GM19099 (cell line): ENCODE measurements around the gene PAGE4.

Experiments
- POLR2A ChIP-seq: IDR thresholded peaks from 3 replicates; pipeline ENCODE4 v1.6.1; 2011; ENCODE audit warnings: low read depth; ENCODE audit not compliant: insufficient read length; ENCODE audit errors: extremely low read depth

PAGE4 gene

GRCh38 chrX:49829016-49829415 is at the start of gene PAGE4:
Gene PAGE4 (plus strand): TSS chrX:49829303. CDS start chrX:49830429, 1,126 bp downstream.
- TF ChIP-seq POLR2A: no peak

- TF ChIP-seq POLR2A: no peak
Measured at GRCh38 chrX:49784747-49785280, 44.3 kb upstream of the PAGE4 start.

- TF ChIP-seq POLR2A: no peak
Measured at GRCh38 chrX:49792376-49792775, 36.7 kb upstream of the PAGE4 start.

- no peak for TF ChIP-seq POLR2A
Measured at GRCh38 chrX:49793686-49794085, 35.4 kb upstream of the PAGE4 start.

GRCh38 chrX:49799828-49800227 is 29.3 kb upstream of the PAGE4 start:
- TF ChIP-seq POLR2A: no peak

- no peak for TF ChIP-seq POLR2A
Measured at GRCh38 chrX:49809891-49810632, 19.0 kb upstream of the PAGE4 start.

GRCh38 chrX:49812177-49812576 is 16.9 kb upstream of the PAGE4 start:
- TF ChIP-seq POLR2A: no peak

- TF ChIP-seq POLR2A: no peak
Measured at GRCh38 chrX:49816435-49816834, 12.7 kb upstream of the PAGE4 start.

- TF ChIP-seq POLR2A: no peak
Measured at GRCh38 chrX:49838374-49838773, 9.3 kb downstream of the PAGE4 start.

- no peak for TF ChIP-seq POLR2A
Measured at GRCh38 chrX:49840679-49841078, 11.6 kb downstream of the PAGE4 start.

GRCh38 chrX:49842621-49843020 is 13.5 kb downstream of the PAGE4 start:
- TF ChIP-seq POLR2A: no peak

GRCh38 chrX:49844611-49845010 is 15.5 kb downstream of the PAGE4 start:
- no peak for TF ChIP-seq POLR2A

GRCh38 chrX:49845701-49846403 is 16.7 kb downstream of the PAGE4 start:
- no peak for TF ChIP-seq POLR2A

- no peak for TF ChIP-seq POLR2A
Measured at GRCh38 chrX:49846522-49846921, 17.4 kb downstream of the PAGE4 start.

- TF ChIP-seq POLR2A: no peak
Measured at GRCh38 chrX:49848275-49848674, 19.2 kb downstream of the PAGE4 start.

GRCh38 chrX:49850028-49850427 is 20.9 kb downstream of the PAGE4 start:
- TF ChIP-seq POLR2A: no peak
